Measurements from ENCODE around the gene CCDC57. TPM values are rescaled to one million over a fixed set of nuclear protein-coding genes. Genes with fewer than 3 reads are reported as not detected.

The CCDC57 gene
- total RNA-seq, 1 donor from 2014 or later = 40.7 TPM

DNA sequence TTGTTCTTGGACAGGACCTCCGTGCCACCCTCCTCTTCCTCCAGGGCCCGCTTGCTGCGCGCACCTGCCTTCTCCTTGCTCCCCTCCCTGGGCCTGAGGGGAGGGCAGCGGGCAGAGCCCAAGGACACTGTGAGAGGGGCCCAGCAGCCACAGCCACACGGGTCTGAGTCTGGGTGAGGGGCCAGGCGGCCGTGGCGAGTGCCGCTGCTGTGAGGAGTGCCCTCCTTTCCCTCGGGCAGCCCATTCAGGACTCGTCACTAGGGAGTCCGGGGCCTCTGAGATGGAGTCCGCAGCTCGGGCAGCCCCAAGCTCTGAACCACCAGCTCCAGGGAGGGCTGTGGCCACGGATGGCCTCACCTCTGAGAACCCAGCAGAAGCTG is 152.7 kb downstream of the CCDC57 start:
- H3K27ac Mint-ChIP-seq (ENCODE audit: unreplicated experiment) = no peak overlapping the region
- H3K27me3 Mint-ChIP-seq (ENCODE audit: unreplicated experiment) = no peaks in the 10 kb centered on the region
- H3K9me3 Mint-ChIP-seq (ENCODE audit: unreplicated experiment) = no peaks in the 10 kb centered on the region
- H3K4me3 Mint-ChIP-seq (ENCODE audit: unreplicated experiment) = no peak overlapping the region
- no peaks in the 10 kb centered on the region for H3K36me3 Mint-ChIP-seq (ENCODE audit: unreplicated experiment)
- DNase-seq = no peak
- TF ChIP-seq, protein P1, sequence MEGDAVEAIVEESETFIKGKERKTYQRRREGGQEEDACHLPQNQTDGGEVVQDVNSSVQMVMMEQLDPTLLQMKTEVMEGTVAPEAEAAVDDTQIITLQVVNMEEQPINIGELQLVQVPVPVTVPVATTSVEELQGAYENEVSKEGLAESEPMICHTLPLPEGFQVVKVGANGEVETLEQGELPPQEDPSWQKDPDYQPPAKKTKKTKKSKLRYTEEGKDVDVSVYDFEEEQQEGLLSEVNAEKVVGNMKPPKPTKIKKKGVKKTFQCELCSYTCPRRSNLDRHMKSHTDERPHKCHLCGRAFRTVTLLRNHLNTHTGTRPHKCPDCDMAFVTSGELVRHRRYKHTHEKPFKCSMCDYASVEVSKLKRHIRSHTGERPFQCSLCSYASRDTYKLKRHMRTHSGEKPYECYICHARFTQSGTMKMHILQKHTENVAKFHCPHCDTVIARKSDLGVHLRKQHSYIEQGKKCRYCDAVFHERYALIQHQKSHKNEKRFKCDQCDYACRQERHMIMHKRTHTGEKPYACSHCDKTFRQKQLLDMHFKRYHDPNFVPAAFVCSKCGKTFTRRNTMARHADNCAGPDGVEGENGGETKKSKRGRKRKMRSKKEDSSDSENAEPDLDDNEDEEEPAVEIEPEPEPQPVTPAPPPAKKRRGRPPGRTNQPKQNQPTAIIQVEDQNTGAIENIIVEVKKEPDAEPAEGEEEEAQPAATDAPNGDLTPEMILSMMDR (IDR thresholded peaks at IDR 0.05; ENCODE audit: partially characterized antibody, unreplicated experiment) = no peak
- no peaks in the 10 kb centered on the region for H3K4me1 Mint-ChIP-seq (ENCODE audit: low read depth, unreplicated experiment)

DNA sequence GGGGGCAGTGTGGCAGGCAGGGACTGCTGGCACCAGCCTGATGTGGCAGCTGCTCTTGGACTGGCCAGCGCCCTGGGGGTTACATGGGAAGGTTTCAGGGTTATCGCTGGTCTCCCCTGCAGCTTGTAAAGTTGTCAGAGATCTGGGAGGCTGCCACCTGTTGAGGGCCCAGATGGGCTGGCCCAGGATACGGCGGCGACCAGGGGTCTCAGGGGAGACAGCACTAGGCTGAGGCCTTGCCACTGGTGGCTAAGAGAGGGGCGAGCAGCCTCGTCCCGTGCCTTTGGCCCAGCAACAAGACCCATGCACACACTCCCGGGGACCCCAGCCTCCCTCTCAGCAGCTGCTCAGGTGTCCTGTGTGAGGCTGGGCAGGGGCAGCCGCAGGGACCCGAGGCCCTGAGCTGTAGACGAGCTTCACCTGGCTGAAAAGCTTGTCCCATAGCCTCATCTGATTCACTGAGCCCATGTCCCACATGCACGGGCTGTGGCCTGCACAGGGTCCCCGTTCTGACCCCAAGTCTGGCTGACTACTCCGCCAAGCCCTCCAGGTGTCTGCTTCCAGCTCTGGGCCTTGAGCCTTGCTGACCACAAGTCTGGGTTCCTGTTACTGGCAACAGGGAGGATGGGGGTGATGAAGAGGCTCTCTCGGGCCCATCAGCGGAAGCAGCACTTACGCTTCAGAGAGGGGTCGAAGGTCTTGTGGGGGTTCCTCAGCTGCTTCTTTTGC is 153.2 kb downstream of the CCDC57 start:
- no peaks in the 10 kb centered on the region for H3K27me3 Mint-ChIP-seq (ENCODE audit: unreplicated experiment)
- H3K4me1 Mint-ChIP-seq (ENCODE audit: low read depth, unreplicated experiment) = no peaks in the 10 kb centered on the region
- no peaks in the 10 kb centered on the region for H3K9me3 Mint-ChIP-seq (ENCODE audit: unreplicated experiment)
- no peak overlapping the region for H3K4me3 Mint-ChIP-seq (ENCODE audit: unreplicated experiment)
- H3K36me3 Mint-ChIP-seq (ENCODE audit: unreplicated experiment) = no peaks in the 10 kb centered on the region
- TF ChIP-seq, protein P1 (IDR thresholded peaks at IDR 0.05; ENCODE audit: partially characterized antibody, unreplicated experiment) = no peak
- no peak overlapping the region for H3K27ac Mint-ChIP-seq (ENCODE audit: unreplicated experiment)
- no peak for DNase-seq

DNA sequence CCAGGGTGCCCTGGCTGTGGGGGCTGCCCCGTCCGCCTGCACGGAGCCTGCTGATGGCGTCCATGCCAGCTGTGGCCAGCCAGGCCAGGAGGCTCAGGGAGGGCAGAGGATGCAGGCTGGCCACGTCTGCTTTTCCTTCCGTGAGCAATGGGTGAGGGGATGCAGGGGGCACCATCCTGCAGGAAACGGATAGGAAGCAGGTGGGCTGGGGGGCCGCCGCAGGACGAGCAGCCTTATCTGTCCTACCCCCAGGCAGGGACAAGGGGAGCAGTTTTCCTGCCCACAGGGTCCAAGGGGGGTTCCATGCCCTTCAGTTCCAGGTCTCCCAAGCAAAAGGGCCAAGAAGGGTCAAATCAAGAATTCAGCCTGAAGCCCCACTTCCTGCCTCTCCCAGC is 153.8 kb downstream of the CCDC57 start:
- Mint-ChIP-seq H3K27me3 (ENCODE audit: unreplicated experiment) (no peaks in the 10 kb centered on the region), H3K4me3 (ENCODE audit: unreplicated experiment) (no peak overlapping the region), H3K27ac (ENCODE audit: unreplicated experiment) (no peak overlapping the region), H3K4me1 (ENCODE audit: low read depth, unreplicated experiment) (no peaks in the 10 kb centered on the region), H3K36me3 (ENCODE audit: unreplicated experiment) (no peaks in the 10 kb centered on the region), H3K9me3 (ENCODE audit: unreplicated experiment) (no peaks in the 10 kb centered on the region)
- DNase-seq = no peak
- TF ChIP-seq, protein P1 (IDR thresholded peaks at IDR 0.05; ENCODE audit: partially characterized antibody, unreplicated experiment) = no peak

DNA sequence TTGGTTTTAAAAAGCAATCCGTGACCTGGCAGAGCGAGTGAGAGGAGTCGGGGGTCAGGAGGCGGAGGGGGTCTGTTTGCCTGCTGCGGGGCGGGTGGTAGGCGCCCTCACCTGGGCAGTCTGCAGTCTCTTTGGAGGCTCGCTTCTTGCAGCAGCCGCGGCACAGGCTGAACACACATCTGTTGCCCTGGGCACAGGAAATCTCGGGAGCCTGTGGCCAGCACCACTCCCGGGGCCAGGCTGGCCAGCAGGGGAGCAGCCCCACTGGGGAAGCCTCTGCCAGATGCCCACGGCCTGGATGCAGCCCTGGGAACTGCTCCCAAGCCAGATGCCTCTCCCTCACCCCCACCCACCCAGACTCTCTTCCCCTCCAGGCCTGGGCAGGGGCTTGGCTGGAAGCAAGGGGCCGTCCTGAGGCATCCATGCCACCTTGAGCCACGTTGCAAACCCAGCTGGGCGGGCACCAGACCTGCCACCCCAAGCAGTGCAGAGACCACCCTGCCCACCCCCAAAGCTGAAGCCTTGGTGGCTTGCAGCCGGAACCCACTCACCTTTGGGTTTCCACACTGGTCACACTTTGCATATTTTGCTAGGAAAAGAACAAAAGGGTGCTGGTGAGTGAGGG is 154.3 kb downstream of the CCDC57 start:
- Mint-ChIP-seq H3K4me1 (ENCODE audit: low read depth, unreplicated experiment) (no peaks in the 10 kb centered on the region), H3K36me3 (ENCODE audit: unreplicated experiment) (no peaks in the 10 kb centered on the region), H3K4me3 (ENCODE audit: unreplicated experiment) (no peak overlapping the region), H3K27ac (ENCODE audit: unreplicated experiment) (no peak overlapping the region), H3K27me3 (ENCODE audit: unreplicated experiment) (no peaks in the 10 kb centered on the region), H3K9me3 (ENCODE audit: unreplicated experiment) (no peaks in the 10 kb centered on the region)
- no peak for DNase-seq
- TF ChIP-seq, protein P1 (IDR thresholded peaks at IDR 0.05; ENCODE audit: partially characterized antibody, unreplicated experiment) = no peak
